IPS DF 4.7 (cell line): ENCODE results near the gene TP53INP2.
"Not testable (repeated sequence)": the region's sequence is repeated elsewhere in the genome, so short reads cannot be mapped to it uniquely, and the experiment has no call there.

Source experiments
- DNase-seq: peaks from one replicate; pipeline ENCODE4 v3.0.0-alpha.2; 2013; ENCODE audit warnings: low spot score; ENCODE audit errors: extremely low read depth

Gene TP53INP2, protein sequence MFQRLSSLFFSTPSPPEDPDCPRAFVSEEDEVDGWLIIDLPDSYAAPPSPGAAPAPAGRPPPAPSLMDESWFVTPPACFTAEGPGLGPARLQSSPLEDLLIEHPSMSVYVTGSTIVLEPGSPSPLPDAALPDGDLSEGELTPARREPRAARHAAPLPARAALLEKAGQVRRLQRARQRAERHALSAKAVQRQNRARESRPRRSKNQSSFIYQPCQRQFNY

DNA sequence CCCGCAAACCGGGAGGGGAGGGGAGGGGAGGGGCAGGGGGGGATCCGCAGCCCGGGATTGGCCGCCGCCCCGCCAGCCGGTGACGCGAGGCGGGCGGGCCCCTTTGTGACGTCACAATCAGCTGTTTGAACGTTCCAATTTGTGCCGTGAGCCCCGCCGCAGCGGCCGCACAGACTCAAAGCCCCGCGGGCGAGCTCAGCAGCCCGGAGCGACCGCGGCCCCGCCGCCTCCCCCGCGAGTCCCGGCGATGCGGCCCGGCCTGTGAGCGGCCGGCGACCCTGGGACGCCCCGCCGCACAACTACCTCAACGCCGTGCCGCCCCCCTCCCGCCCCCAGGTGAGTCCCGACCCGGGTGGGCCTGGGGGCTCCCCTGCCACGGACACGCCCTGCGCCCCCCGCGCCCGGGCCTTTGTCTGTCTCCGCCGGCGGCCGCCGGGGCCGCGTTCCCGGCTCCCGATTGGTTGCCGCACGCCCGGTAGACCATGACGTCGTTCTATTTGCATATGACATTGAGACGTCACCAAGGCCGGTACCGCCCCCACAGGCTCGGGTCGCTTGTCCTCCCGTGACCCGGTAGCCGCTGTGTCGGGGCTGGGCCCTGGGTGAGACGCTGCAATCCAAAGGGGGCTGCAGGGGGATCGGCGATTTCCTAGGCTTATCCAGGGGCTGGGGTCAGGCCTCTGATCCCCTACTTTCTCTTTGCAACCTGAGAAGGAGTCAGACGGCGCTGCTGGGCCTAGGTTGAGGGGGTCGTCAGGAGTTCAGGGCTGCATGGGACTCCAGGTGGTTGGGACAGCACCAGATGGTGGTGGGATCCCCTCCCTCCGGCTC lies at the start of gene TP53INP2:
Gene TP53INP2, plus strand, starts transcription at position 168 of the 831 bp plus-strand sequence. CDS start 4,396 bp downstream, outside the sequence.
- no peak for DNase-seq

DNA sequence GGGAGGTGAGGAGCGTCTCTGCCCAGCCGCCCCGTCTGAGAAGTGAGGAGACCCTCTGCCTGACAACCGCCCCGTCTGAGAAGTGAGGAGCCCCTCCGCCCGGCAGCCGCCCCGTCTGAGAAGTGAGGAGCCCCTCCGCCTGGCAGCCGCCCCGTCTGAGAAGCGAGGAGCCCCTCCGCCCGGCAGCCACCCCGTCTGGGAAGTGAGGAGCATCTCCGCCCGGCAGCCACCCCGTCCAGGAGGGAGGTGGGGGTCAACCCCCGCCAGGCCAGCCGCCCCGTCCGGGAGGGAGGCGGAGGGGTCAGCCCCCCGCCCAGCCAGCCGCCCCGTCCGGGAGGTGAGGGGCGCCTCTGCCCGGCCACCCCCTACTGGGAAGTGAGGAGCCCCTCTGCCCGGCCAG lies 45.5 kb upstream of the TP53INP2 start:
- not testable (repeated sequence) for DNase-seq

DNA sequence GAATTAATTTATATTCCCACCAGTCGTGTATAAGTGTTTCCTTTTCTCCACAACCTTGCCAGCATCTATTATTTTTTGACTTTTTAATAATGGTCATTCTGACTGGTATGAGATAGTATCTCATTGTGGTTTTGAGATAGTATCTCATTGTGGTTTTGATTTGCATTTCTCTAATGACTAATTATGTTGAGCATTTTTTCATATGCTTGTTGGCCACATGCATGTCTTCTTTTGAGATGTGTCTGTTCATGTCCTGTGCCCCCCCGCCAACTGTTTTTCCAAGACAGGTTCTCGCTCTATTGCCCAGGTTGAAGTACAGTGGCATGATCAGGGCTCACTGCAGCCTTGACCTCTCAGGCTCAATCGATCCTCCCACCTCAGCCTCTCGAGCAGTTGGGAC lies 42.3 kb upstream of the TP53INP2 start:
- not testable (repeated sequence) for DNase-seq

DNA sequence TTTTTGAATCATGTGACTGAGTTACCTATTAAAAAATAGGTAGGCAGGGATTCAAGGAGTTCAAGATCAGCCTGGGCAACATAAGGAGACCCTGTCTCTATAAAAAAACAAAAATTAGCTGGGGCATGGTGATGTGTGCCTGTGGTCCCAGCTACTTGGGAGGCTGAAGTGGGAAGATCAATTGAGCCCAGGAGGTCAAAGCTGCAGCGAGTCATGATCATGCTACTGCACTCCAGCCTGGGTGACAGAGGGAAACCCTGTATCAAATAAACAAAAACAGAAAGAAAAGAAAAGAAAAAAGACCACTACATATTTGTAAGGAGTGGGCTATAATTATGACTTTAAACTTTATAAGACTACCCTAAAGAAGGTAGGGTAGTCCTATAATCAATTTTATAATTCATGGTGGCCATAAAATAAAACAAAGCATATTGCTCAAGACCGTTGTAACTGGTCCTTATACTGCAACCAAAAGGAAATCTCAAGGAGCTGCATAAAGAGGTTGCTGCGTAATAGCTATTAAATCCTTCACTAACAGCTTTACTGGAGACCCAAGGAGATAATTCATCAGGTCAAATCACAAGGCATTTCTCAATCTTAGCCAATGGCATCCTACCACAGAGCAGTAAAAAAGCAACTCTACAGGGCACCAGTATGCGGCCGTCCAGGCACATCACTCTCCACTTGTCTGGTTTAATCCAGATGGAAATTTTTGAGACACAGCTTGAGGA lies 40.8 kb upstream of the TP53INP2 start:
- DNase-seq, result no peak

DNA sequence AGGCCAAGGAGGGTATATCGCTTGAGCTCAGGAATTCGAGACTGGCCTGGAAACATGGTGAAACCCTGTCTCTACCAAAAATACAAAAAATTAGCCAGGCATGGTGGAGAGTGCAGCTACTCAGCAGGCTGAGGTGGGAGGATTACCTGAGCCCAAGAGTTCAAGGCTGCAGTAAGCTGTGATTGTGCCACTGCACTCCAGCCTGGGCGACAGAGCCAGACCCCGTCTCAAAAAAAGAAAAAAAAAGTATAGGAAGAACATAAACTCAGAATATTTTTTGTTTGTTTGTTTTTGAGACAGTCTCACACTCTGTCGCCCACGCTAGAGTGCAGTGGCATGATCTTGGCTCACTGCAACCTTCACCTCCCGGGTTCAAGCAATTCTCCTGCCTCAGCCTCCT lies 39.4 kb upstream of the TP53INP2 start:
- DNase-seq, result not testable (repeated sequence)

DNA sequence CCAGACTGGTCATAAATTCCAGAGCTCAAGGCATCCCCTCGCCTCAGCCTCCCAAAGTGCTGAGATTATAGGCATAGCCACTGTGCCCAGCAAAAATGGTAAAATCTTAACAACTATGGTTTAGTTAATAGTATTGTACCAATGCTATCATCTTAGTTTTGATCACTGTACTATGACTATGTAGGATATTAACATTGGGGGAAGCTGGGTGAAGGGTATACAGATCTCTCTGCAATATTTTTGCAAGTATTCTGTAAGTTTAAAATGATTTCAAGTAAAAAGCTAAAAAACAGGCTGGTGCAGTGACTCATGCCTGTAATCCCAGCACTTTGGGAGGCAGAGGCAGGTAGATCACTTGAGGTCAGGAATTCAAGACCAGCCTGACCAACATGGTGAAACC lies 35.0 kb upstream of the TP53INP2 start:
- DNase-seq, result no peak

DNA sequence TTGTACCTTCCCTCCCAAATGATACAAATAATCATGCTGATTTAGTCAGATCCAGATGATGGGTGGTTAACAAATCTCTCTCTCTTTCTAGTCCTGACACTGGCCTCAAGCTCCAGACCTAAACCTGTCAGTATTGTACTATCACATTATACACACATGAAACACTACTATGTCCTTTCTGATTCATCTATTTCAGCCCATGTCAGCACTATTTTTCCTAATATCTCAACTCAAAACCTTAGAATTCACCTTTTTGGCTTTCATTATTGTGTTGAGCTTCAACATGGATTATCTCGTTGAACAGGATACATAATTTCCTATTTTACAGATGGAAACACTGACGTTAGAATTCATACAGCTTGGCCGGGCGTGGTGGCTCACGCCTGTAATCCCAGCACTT lies 30.7 kb upstream of the TP53INP2 start:
- no peak for DNase-seq

DNA sequence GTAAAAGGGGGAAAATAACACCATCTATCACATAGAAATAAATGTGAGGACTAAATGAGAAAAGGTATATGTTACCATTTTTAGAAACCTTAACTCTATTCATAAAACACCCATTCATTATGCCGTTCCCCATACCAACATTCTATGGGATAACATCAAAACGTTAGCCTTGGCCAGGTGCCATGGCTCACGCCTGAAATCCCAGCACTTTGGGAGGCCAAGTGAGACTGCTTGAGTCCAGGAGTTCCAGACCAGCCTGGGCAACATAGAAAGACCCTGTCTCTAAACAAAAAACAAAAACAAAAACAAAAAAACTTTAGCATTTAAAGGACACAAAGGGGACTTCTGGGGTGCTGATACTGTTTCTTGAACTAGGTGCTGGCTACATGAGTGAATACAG lies 28.6 kb upstream of the TP53INP2 start:
- DNase-seq, result no peak

DNA sequence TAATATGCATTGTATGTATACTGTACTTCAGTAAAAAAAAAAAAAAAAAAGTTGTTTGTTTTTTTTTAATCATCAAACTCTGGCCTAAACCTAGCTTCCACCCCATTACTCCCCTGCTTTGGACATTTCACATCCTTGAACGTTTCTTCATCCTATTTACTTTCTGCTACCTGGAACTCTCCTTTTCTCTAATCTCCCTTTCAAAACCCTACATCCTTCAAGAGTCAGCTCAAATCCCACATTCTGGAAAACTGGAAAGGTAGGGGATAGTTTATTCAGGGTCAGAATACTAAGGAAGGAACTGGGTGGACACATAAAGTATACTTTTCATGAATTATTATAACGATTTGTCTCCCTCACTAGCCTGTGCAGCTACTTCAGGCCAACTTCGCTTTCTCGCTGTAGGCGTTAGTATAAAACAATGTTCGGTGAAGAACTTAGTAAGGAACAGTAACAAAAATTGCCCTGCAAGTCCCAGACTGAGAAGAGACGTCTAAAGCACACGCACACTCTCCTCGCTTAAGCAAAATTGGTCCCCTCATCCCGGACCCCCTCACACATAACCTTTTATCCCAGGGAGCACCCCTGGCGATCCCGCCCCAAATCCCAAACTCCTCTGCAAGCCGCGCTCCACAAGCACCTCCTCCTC lies 28.0 kb upstream of the TP53INP2 start:
- no peak for DNase-seq

DNA sequence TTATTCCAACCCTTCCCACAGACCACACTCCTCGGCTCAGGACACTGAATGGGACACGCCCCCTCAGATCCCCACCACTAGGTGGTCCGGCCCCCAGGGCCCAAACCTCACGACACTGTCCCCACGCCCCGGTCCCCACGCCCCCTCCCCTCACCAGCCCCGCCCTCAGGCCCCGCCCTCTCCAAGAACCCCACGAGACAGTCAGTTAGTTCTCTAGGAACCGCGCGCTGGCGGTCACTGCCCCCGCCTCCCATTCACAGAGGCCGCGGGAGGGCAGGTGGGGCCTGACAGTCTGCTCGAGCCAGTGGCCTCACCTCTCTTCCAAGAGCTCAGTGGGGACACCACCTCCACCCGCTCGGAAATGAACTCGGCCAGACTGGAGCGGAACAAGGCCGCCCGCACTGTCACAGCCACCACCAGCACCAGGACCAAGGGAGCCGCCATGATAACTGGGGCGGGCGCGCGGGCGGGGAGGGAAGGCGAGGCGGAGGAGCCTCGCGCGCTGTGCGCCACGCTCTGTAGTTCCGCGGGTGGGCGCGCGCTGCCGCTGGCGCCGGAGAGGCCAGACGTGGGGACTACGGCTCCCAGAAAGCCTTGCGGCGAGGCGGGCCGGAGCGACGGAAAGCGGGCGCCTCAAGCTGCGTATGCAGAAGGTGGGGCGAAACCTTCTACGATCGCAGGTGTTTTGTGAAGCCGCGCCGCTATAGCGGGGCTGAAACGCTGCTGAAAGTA lies 27.3 kb upstream of the TP53INP2 start, which contains the start of gene PIGU:
Gene PIGU, minus strand, starts transcription at position 451 of the 732 bp plus-strand sequence. Its CDS starts 7 bp downstream, at position 444.
- peak; percentile 82 for DNase-seq

DNA sequence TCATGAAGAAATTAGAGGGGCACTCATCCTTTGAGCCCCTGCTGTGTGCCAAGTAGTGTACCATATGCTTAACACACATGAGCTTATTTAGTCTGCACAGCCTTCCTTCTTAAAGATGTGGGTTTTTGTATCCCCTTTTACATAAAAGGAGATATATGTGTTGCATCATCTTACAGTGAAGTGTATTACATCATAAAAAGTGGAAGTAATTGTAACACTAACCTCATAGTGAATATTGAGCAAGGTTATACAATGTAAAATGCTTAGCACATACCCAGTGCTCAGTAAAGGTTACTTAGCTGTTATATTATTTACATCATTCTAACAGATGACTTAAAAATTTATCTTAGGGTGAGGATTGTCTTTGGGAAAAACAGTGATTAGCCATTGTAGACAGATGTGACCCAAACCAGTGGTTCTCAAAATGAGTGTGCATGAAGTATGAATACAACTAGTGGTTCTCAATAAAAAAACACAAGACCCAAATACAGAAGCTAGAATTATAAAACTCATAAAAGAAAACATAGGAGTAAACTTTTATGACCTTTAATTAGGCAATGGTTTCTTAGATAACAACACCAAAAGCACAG lies 23.5 kb upstream of the TP53INP2 start:
- DNase-seq, result no peak

DNA sequence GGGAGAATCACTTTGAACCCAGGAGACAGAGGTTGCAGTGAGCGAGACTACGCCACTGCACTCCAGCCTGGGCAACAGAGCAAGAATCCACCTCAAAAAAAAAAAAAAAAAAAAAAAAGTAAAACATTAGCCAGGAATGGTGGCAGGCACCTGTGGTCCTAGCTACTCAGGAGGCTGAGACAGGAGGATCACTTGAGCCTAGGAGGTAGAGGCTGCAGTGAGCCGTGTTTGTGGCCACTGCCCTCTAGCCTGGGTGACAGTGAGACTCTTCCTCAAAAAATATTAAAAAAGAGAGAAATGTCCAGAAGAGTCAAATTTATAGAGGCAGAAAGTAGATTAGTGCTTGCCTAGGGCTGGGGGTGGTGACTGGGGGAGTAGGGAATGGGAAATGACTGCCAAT lies 20.5 kb upstream of the TP53INP2 start:
- DNase-seq, result no peak

DNA sequence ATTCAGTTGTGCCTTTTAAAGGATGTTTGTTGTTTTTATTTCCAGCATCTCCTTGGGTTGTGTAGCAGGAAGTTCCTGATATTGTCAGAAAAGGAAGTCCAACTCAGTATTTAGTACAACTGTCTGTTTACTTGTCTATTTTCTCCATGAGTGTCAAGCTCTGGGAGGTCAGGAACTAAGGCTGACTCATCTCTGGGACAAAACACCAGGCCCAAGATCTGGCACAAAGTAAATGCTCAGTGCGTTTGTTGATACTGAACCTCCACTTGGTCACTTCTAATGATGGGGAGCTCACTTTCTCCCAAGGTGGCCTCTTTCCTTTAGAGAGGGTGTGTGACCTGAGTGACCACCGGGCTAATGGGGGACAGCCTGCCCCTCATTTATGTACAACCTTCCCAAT lies 14.7 kb upstream of the TP53INP2 start:
- DNase-seq, result no peak

DNA sequence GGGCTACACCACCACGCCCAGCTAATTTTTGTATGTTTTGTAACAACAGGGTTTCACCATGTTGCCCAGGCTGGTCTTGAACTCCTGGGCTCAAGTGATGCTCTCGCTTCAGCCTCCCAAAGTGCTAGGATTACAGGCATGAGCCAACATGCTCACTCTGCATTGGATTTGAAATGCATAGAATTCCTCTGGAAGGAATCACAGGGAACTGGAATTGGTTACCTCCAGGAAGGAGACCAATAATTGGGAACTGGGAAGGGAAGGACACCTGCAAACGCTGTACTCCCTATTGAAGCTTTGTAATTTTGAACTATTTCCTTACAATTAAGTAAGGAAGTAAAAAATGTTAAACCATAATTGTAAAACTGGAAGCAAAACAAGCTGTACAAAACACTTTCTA lies 12.3 kb upstream of the TP53INP2 start:
- no peak for DNase-seq

DNA sequence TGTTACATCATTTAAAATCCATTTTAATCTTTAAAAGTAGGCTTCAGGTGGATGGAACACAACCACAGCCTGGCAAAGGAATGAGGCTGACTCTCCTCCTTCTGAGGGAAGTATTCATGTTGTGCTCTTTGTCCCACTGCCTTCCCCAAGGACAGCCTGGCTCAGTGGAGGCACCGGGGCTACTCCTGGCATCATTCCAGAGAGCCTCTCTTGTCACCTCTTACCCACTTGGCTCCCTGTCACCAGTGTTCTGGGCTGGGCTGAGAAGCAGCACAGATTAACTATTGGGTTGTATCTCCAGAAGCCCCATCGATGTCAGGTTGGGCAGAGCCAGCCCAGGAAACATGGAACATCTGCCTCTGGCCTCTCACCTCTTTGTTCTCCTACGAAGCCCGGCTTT lies 10.7 kb upstream of the TP53INP2 start:
- no peak for DNase-seq

DNA sequence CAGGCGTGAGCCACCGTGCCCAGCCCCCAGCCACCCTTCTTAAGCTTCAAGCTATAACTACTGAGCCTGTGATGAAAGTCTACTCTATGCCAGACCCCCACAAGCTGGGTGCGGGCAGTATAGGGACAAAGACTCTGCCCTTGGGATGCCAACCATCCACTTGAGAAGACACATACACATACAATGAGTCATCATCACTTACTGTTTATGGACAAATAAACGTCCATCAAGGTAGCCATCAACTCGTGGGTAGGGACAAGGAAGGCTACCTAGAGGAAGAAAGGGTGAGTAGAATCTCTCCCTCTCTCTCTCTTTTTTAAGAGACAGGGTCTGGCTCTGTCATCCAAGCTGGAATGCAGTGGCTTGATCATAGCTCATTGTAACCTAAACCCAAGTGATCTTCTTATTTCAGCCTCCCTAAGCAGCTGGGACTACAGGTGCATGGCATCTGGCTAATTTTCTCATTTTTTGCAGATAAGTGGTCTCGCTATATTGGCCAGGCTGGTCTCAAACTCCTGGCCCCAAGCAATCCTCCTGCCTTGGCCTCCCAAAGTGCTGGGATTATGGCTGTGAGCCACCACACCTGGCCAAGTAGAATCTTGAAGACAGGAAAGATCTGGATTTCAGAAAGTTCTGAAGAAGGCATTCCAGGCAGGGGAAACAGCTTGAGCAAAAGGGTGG lies 2.6 kb upstream of the TP53INP2 start:
- DNase-seq, result no peak

DNA sequence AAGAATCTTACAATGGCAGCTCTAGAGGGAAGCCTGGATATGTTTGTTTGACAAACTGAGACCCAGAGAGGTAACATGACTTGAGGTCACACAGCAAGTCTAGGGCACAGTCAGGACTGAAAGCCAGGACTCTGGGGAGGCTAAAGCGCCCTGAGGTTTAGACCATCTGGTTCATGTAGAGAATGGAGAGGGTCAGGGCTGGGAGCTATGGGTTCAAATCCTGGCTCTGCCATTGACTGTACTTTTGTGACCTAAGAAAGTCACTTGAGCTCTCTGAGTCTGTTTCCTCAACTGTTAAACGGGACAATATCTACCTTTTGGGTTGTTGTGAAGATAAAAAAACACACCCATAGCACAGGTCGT lies 1.1 kb upstream of the TP53INP2 start:
- DNase-seq, result no peak

DNA sequence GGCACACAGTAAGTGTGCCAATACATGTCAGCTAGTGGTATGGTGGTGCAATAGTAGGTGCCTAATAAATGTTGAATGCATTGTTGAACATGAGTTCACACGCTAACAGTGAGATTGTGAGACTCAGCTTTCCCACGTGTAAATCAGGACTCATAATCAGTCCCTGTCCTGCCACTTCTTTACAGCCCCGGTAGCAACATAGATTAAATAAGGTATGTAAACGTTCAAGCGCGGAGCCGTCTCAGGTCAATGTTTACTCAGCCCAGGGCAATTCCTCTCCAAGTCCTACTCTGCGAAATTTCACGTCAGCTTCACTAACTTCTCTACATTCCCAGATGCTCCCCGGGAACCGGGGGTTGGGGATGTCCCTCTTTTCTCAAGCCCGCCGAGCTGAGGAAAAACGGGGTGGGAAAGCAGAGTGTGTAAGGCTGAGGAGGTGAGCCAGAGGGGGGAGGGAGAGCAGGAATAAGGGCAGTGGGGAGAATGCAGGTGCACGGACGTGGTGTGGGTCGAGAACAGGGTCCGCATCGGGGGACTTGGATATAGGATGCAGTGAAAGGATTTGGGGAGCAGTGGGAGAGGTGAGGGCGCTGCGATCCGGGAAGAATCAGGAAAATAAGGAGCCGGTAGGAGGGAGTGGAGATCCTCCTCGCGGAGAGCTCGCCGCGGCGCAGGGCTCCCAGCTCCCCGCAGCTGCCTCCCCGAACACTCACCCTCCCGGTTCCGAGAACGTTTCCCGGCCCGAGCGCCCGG lies 544 bp upstream of the TP53INP2 start:
- DNase-seq, result no peak

DNA sequence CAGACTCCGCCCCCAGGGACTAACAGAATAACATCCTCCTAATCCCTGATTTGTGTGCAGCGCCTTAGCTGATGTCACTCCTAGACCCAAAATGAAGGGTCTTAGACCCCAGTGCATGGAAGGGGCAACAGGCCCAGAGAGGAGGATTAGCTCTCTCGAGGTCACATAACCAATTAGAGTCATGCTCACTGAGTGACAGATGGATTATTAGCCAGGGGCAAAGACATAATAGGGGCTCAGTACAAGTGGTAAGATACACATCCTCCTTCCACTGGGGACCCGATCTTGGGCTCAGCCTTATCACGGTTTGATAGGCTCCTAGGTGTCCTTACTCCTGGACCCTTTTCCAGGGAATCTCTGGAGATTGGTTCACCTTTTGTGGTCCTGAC lies 858 bp downstream of the TP53INP2 start:
- no peak for DNase-seq
